A549 (cell line): ENCODE data around the gene BSPH1. TPM values are rescaled to one million over a fixed set of nuclear protein-coding genes. Genes with fewer than 3 reads are reported as not detected.

Source experiments
- ATAC-seq, 2 experiments: fragments of 200-7000 bp in 1 of 2; fragments of >200 bp in 1 of 2; cut with Nextera tagmentation in 1 of 2; cut with Tn5 transposase in 1 of 2; 3 replicates each; pipeline versions ENCODE4 v1.8.0 to v1.9.1; 2018 to 2020; ENCODE audit warnings: mild to moderate bottlenecking in 1 of 2, moderate library complexity in 1 of 2
- CTCF ChIA-PET: fragments of 300-600 bp; sonication (Branson Sonifier 250); formaldehyde crosslinking; extraction: SDS; loops from one replicate; lab custom pipeline; 2021; ENCODE audit warnings: antibody characterized with exemption, inconsistent platforms; lab: Yijun Ruan, JAX
- POLR2A ChIA-PET: fragments of 350-600 bp; formaldehyde crosslinking; extraction: SDS; loops from one replicate; lab custom pipeline; 2021; ENCODE audit warnings: antibody characterized with exemption, inconsistent platforms; lab: Yijun Ruan, JAX
- DNase-seq, 2 experiments: peaks; one replicate each; pipeline versions ENCODE4 v3.0.0 to v3.0.0-alpha.2; 2011 to 2016; ENCODE audit warnings: low read depth in 1 of 2, low spot score in 1 of 2
- FAIRE-seq: peaks from 2 replicates; lab custom pipeline; 2011; peaks lifted over from hg19 to GRCh38; lab: Jason Lieb, UNC
- H3K27ac ChIP-seq, 2 experiments: fragments of >200 bp; sonication (Bioruptor Twin); formaldehyde crosslinking; 3 replicates each; pipeline ENCODE4 v1.5.1; 2016 to 2017
- H3K4me1 ChIP-seq: fragments of >200 bp; sonication (Bioruptor Twin); formaldehyde crosslinking; 3 replicates; pipeline ENCODE4 v1.6.1; 2016
- H3K4me2 ChIP-seq: fragments of >200 bp; sonication (Bioruptor Twin); formaldehyde crosslinking; 3 replicates; pipeline ENCODE4 v1.6.1; 2016
- H3K4me3 ChIP-seq: fragments of >200 bp; sonication (Bioruptor Twin); formaldehyde crosslinking; 3 replicates; pipeline ENCODE4 v1.5.1; 2016
- H3K9me3 ChIP-seq: fragments of >200 bp; sonication (Bioruptor Twin); formaldehyde crosslinking; 3 replicates; pipeline ENCODE4 v1.6.1; 2016
- ATOH8 ChIP-seq: fragments of 250-450 bp; sonication (Bioruptor Pico); IDR thresholded peaks from 2 replicates; pipeline ENCODE4 v1.5.0; 2020; ENCODE audit warnings: low read depth, mild to moderate bottlenecking, moderate library complexity
- BHLHE40 ChIP-seq: IDR thresholded peaks from 2 replicates; pipeline ENCODE4 v1.6.1; 2012; ENCODE audit warnings: low read depth, low read length, inconsistent platforms
- CBX2 ChIP-seq: fragments of 200-600 bp; sonication (generic); IDR thresholded peaks from 2 replicates; pipeline ENCODE4 v1.6.1; 2016; ENCODE audit warnings: low read depth, mild to moderate bottlenecking, borderline replicate concordance
- CHD4 ChIP-seq: fragments of 200-600 bp; sonication (generic); IDR thresholded peaks from 2 replicates; pipeline ENCODE4 v1.6.1; 2016; ENCODE audit warnings: antibody characterized with exemption, mild to moderate bottlenecking, borderline replicate concordance
- EP300 ChIP-seq, 2 experiments: fragments of >200 bp; sonication (Bioruptor Twin); formaldehyde crosslinking; IDR thresholded peaks; 2 replicates in 1 of 2; 3 replicates in 1 of 2; pipeline ENCODE4 v1.6.1; 2016 to 2017
- ESRRA ChIP-seq: fragments of 150-350 bp; IDR thresholded peaks from 2 replicates; pipeline ENCODE4 v1.6.1; 2014; ENCODE audit warnings: mild to moderate bottlenecking, low read length, borderline replicate concordance
- HEYL ChIP-seq: fragments of 250-450 bp; sonication (Bioruptor Pico); IDR thresholded peaks from 2 replicates; pipeline ENCODE4 v1.8.0; 2021; ENCODE audit warnings: mild to moderate bottlenecking, moderate library complexity
- HOXA7 ChIP-seq: fragments of 250-450 bp; sonication (Bioruptor Pico); IDR thresholded peaks from 2 replicates; pipeline ENCODE4 v1.5.0; 2020; ENCODE audit warnings: mild to moderate bottlenecking, moderate library complexity
- HOXB13 ChIP-seq: fragments of 250-450 bp; sonication (Bioruptor Pico); IDR thresholded peaks from 2 replicates; pipeline ENCODE4 v1.5.0; 2020; ENCODE audit warnings: low read depth, mild to moderate bottlenecking, moderate library complexity
- MAFK ChIP-seq: fragments of 450-650 bp; IDR thresholded peaks from 2 replicates; pipeline ENCODE4 v1.6.1; 2014; ENCODE audit not compliant: partially characterized antibody
- MYC ChIP-seq: IDR thresholded peaks from 2 replicates; pipeline ENCODE4 v1.6.1; 2012; ENCODE audit warnings: mild to moderate bottlenecking, inconsistent platforms, low read length, improper control_type of control experiment, borderline replicate concordance
- NFE2L2 ChIP-seq: fragments of 150-350 bp; conservative IDR thresholded peaks from 2 replicates; pipeline ENCODE4 v1.6.1; 2014; ENCODE audit warnings: low read length
- NR3C1 ChIP-seq: fragments of >200 bp; sonication (Bioruptor Twin); formaldehyde crosslinking; IDR thresholded peaks from 3 replicates; pipeline ENCODE4 v1.6.1; 2017
- PHF8 ChIP-seq: fragments of 200-600 bp; sonication (generic); IDR thresholded peaks from 2 replicates; pipeline ENCODE4 v1.6.1; 2016; ENCODE audit warnings: low read depth, mild to moderate bottlenecking, antibody characterized with exemption, moderate library complexity, borderline replicate concordance
- RAD21 ChIP-seq, 2 experiments: fragments of >200 bp in 1 of 2; sonication (Bioruptor Twin) in 1 of 2; formaldehyde crosslinking in 1 of 2; IDR thresholded peaks in 1 of 2; conservative IDR thresholded peaks in 1 of 2; 2 replicates in 1 of 2; 3 replicates in 1 of 2; pipeline ENCODE4 v1.6.1; 2012 to 2018; ENCODE audit warnings: inconsistent platforms in 1 of 2
- RARB ChIP-seq: fragments of 250-450 bp; sonication (Bioruptor Pico); IDR thresholded peaks from 2 replicates; pipeline ENCODE4 v1.8.0; 2021; ENCODE audit warnings: mild to moderate bottlenecking, moderate library complexity
- REST ChIP-seq: fragments of 200-600 bp; sonication (generic); IDR thresholded peaks from 2 replicates; pipeline ENCODE4 v1.6.1; 2016; ENCODE audit warnings: antibody characterized with exemption, mild to moderate bottlenecking, moderate library complexity
- RFX5 ChIP-seq: fragments of 450-650 bp; IDR thresholded peaks from 2 replicates; pipeline ENCODE4 v1.7.1; 2014; ENCODE audit warnings: antibody characterized with exemption, mild to moderate bottlenecking, moderate library complexity
- SMC3 ChIP-seq: fragments of >200 bp; sonication (Bioruptor Twin); formaldehyde crosslinking; IDR thresholded peaks from 3 replicates; pipeline ENCODE4 v1.6.1; 2018; ENCODE audit warnings: inconsistent platforms
- ZC3H11A ChIP-seq: fragments of 450-650 bp; IDR thresholded peaks from 2 replicates; pipeline ENCODE4 v1.6.1; 2014; ENCODE audit warnings: antibody characterized with exemption, mild to moderate bottlenecking
- WGBS: methylation state at CpG from one replicate; pipeline ENCODE4 v1.1.6; 2017; ENCODE audit errors: missing lambda C conversion rate; 5-methylcytosine and 5-hydroxymethylcytosine counted together
- polyA plus RNA-seq, 4 experiments: library from polyadenylated mRNA; depleted of rRNA in 3 of 4; stranded (reverse); fragments of >200 nt; fragmentation: RNase III in 1 of 4; extraction: RNeasy Plus Mini Kit Qiagen cat#74134 plus additional on column Dnase treatment in 1 of 4; gene quantifications; 2 replicates in 3 of 4; 3 replicates in 1 of 4; pipeline ENCODE4 v1.2.3, GENCODE V29; 2011 to 2017
- TF ChIP-seq, protein P1 (sequence below): fragments of 150-350 bp; IDR thresholded peaks from 2 replicates; pipeline ENCODE4 v1.6.1; 2014; ENCODE audit warnings: low read depth, mild to moderate bottlenecking, low read length
- TF ChIP-seq, protein P2 (sequence below): fragments of >200 bp; sonication (Bioruptor Twin); formaldehyde crosslinking; IDR thresholded peaks from 3 replicates; pipeline ENCODE4 v1.5.1; 2016

BSPH1 gene
- polyA plus RNA-seq, 2 of the 4 experiments (the other 2 are of a cell fraction): not detected

DNA sequence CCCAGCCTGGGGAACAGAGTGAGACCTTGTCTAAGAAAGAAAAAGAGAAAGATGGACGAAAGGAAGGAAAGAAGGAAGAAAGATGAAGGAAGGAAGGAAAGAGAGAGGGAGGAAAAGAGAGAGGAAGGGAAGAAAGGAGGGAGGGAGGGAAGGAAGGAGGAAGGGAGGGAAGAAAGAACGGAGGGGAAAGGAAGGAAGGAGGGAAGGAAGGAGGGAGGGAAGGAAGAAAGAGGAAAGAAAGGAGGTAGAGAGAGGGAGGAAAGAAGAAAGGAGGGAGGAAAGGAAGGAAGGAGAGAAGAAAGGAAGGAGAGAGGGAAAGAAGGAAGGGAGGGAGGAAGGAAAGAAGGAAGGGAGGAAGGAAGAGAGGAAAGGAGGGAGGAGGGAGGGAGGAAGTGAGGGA, 31.0 kb upstream of the BSPH1 start:
- peaks cover 8% of the 10 kb centered on the region; the same call in 1 of the 3 replicates for H3K9me3 ChIP-seq
- H3K4me2 ChIP-seq: no peak overlapping the region
- FAIRE-seq (no peak), ATAC-seq (no peak), DNase-seq (no peak)
- ChIA-PET POLR2A (no interaction called here), CTCF (interaction anchor here (0.7 to 1.3 kb wide), 2 partner anchors 11 to 40 kb away, joined by 3 to 4 read pairs; no protein-coding TSS in a partner anchor)
- TF ChIP-seq NR3C1: no peak
- TF ChIP-seq SMC3: no peak
- no peak for TF ChIP-seq MAFK
- TF ChIP-seq HOXA7: no peak
- TF ChIP-seq EP300 (IDR thresholded peaks at IDR 0.05): no peak
- no peak for TF ChIP-seq PHF8
- no peak for TF ChIP-seq RAD21 (conservative IDR thresholded peaks at IDR 0.05 in 1 of 2, IDR thresholded peaks at IDR 0.05 in 1 of 2)
- TF ChIP-seq CHD4: no peak
- TF ChIP-seq CBX2: no peak
- TF ChIP-seq RARB: no peak
- TF ChIP-seq BHLHE40: no peak
- TF ChIP-seq NFE2L2: no peak
- no peak for TF ChIP-seq HEYL (CRISPR knock-in tag)
- no peak for TF ChIP-seq MYC
- H3K4me3 ChIP-seq: no peak overlapping the region
- H3K27ac ChIP-seq: no peak overlapping the region
- H3K4me1 ChIP-seq: no peaks in the 10 kb centered on the region
- WGBS: 0% methylated on average over 2 of the region's 2 CpGs

DNA sequence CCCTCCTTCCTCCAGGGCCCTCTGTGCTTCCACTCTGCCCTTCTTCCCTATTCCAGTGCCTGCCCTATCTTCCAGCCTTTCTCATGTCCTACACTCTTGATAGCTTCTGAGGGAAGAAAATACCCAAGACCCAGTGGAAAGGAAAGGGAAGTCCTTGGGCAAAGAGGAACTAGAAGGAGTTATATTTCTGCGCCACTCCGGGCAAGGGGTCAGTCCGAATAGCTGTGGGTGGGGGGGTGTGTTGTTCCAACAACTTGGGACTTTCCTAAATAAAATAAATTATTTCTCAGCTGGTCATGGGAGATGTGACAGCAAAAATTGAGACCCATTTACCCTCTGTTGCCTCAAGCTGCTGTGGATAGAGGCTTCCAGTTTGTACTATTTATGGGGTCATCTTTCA, 28.7 kb upstream of the BSPH1 start:
- CTCF ChIA-PET: interaction anchor here (0.7 to 1.0 kb wide), 2 partner anchors 132 to 135 kb away, joined by 3 to 4 read pairs; no protein-coding TSS in a partner anchor
- H3K27ac ChIP-seq: no peak overlapping the region
- peaks cover 6% of the 10 kb centered on the region for H3K9me3 ChIP-seq
- H3K4me1 ChIP-seq: no peaks in the 10 kb centered on the region
- no peak for FAIRE-seq
- H3K4me2 ChIP-seq: no peak overlapping the region
- TF ChIP-seq RFX5: no peak
- no peak for TF ChIP-seq ATOH8 (CRISPR knock-in tag)
- TF ChIP-seq, protein P1, sequence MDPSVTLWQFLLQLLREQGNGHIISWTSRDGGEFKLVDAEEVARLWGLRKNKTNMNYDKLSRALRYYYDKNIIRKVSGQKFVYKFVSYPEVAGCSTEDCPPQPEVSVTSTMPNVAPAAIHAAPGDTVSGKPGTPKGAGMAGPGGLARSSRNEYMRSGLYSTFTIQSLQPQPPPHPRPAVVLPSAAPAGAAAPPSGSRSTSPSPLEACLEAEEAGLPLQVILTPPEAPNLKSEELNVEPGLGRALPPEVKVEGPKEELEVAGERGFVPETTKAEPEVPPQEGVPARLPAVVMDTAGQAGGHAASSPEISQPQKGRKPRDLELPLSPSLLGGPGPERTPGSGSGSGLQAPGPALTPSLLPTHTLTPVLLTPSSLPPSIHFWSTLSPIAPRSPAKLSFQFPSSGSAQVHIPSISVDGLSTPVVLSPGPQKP: no peak
- no peak for TF ChIP-seq REST
- TF ChIP-seq ZC3H11A: no peak
- TF ChIP-seq HOXB13 (CRISPR knock-in tag): no peak
- no peak for TF ChIP-seq HEYL (CRISPR knock-in tag)
- TF ChIP-seq ESRRA: no peak
- no peak for TF ChIP-seq MAFK
- TF ChIP-seq, protein P2, sequence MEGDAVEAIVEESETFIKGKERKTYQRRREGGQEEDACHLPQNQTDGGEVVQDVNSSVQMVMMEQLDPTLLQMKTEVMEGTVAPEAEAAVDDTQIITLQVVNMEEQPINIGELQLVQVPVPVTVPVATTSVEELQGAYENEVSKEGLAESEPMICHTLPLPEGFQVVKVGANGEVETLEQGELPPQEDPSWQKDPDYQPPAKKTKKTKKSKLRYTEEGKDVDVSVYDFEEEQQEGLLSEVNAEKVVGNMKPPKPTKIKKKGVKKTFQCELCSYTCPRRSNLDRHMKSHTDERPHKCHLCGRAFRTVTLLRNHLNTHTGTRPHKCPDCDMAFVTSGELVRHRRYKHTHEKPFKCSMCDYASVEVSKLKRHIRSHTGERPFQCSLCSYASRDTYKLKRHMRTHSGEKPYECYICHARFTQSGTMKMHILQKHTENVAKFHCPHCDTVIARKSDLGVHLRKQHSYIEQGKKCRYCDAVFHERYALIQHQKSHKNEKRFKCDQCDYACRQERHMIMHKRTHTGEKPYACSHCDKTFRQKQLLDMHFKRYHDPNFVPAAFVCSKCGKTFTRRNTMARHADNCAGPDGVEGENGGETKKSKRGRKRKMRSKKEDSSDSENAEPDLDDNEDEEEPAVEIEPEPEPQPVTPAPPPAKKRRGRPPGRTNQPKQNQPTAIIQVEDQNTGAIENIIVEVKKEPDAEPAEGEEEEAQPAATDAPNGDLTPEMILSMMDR: no peak
- TF ChIP-seq, all 56 proteins: peak for 0
- no peak for DNase-seq
- ATAC-seq: no peak
- POLR2A ChIA-PET: no interaction called here
- no peak overlapping the region for H3K4me3 ChIP-seq
- WGBS: 52% methylated on average over 3 of the region's 3 CpGs
